NK-92 (cell line): ENCODE results near the gene RGP1.

Experiments used
- DNase-seq: peaks from one replicate; lab custom pipeline; 2025; ENCODE audit not compliant: unreplicated experiment; lab: John Stamatoyannopoulos, UW

RGP1 gene

GRCh38 chr9:35743452-35743851, 5.6 kb upstream of the RGP1 start:
- no peak for DNase-seq

GRCh38 chr9:35743880-35744518, 5.1 kb upstream of the RGP1 start:
- DNase-seq, result no peak

- no peak for DNase-seq
Measured at GRCh38 chr9:35745569-35745968, 3.5 kb upstream of the RGP1 start.

GRCh38 chr9:35746583-35746982, 2.5 kb upstream of the RGP1 start:
- DNase-seq, result no peak

- no peak for DNase-seq
Measured at GRCh38 chr9:35748242-35748857, 737 bp upstream of the RGP1 start.

- DNase-seq, result no peak
Measured at GRCh38 chr9:35749515-35750255, 598 bp downstream of the RGP1 start.

- DNase-seq, result no peak
Measured at GRCh38 chr9:35750256-35750531, 1.1 kb downstream of the RGP1 start.

- DNase-seq, result no peak
Measured at GRCh38 chr9:35753466-35753865, 4.4 kb downstream of the RGP1 start.

GRCh38 chr9:35754264-35754663, 5.2 kb downstream of the RGP1 start, which contains the start of gene MSMP:
Gene MSMP (minus strand): TSS chr9:35754276. CDS start chr9:35754129, 147 bp downstream.
- DNase-seq, result no peak

- DNase-seq, result no peak
Measured at GRCh38 chr9:35755071-35755470, 6.0 kb downstream of the RGP1 start.

GRCh38 chr9:35756275-35757225, 7.5 kb downstream of the RGP1 start:
- no peak for DNase-seq

GRCh38 chr9:35757226-35757891, 8.3 kb downstream of the RGP1 start:
- no peak for DNase-seq

- no peak for DNase-seq
Measured at GRCh38 chr9:35757892-35758275, 8.8 kb downstream of the RGP1 start.

- DNase-seq, result no peak
Measured at GRCh38 chr9:35758475-35759050, 9.5 kb downstream of the RGP1 start.

- DNase-seq, result no peak
Measured at GRCh38 chr9:35759795-35760194, 10.7 kb downstream of the RGP1 start.

GRCh38 chr9:35760651-35761050, 11.6 kb downstream of the RGP1 start:
- no peak for DNase-seq

GRCh38 chr9:35763181-35763580, 14.1 kb downstream of the RGP1 start:
- DNase-seq, result no peak

- DNase-seq, result no peak
Measured at GRCh38 chr9:35763803-35764202, 14.7 kb downstream of the RGP1 start.

- DNase-seq, result no peak
Measured at GRCh38 chr9:35766997-35767396, 17.9 kb downstream of the RGP1 start.

- no peak for DNase-seq
Measured at GRCh38 chr9:35767458-35767857, 18.4 kb downstream of the RGP1 start.

- no peak for DNase-seq
Measured at GRCh38 chr9:35769763-35770162, 20.7 kb downstream of the RGP1 start.
